DND-41 (cell line): ENCODE measurements around the gene UFD1.

ENCODE experiments used
- ATAC-seq: fragments of 200-7000 bp; cut with Tn5 transposase; 3 replicates; pipeline ENCODE4 v1.9.1; 2021; ENCODE audit warnings: low read depth; ENCODE audit not compliant: insufficient read depth
- DNase-seq: peaks from one replicate; pipeline ENCODE4 v3.0.0-alpha.2; 2020
- H2AFZ ChIP-seq: 2 replicates; pipeline ENCODE4 v1.6.0; 2012; ENCODE audit warnings: low read depth, low read length
- H3K27ac ChIP-seq: 2 replicates; pipeline ENCODE4 v1.5.1; 2012; ENCODE audit warnings: low read length, inconsistent platforms
- H3K27me3 ChIP-seq: fragments of 200-600 bp; sonication (generic); 2 replicates; pipeline ENCODE4 v1.6.0; 2012; ENCODE audit warnings: low read length, mild to moderate bottlenecking, inconsistent platforms; ENCODE audit not compliant: insufficient read depth, poor library complexity
- H3K36me3 ChIP-seq: 2 replicates; pipeline ENCODE4 v1.5.1; 2012; ENCODE audit warnings: low read length, inconsistent platforms; ENCODE audit not compliant: insufficient read depth
- H3K4me1 ChIP-seq: 2 replicates; pipeline ENCODE4 v1.5.1; 2012; ENCODE audit warnings: mild to moderate bottlenecking, low read length; ENCODE audit not compliant: insufficient read depth
- H3K4me2 ChIP-seq: 2 replicates; pipeline ENCODE4 v1.6.0; 2012; ENCODE audit warnings: mild to moderate bottlenecking, moderate library complexity, low read length, inconsistent platforms; ENCODE audit not compliant: insufficient read depth
- H3K4me3 ChIP-seq, 2 experiments: fragments of 200-600 bp in 1 of 2; shearing (Covaris generic) in 1 of 2; 2 replicates each; pipeline ENCODE4 v1.5.1; 2012 to 2016; ENCODE audit warnings: inconsistent platforms in 2 of 2, low read length in 2 of 2, mild to moderate bottlenecking in 2 of 2, low read depth in 1 of 2, moderate library complexity in 1 of 2
- H3K79me2 ChIP-seq: 2 replicates; pipeline ENCODE4 v1.6.0; 2012; ENCODE audit warnings: low read length, inconsistent platforms; ENCODE audit not compliant: insufficient read depth
- H3K9ac ChIP-seq: 2 replicates; pipeline ENCODE4 v1.6.0; 2012; ENCODE audit warnings: low read depth, mild to moderate bottlenecking, inconsistent platforms, low read length, moderate library complexity
- H3K9me3 ChIP-seq: 2 replicates; pipeline ENCODE4 v1.5.1; 2012; ENCODE audit warnings: low read length, moderate library complexity, mild to moderate bottlenecking, inconsistent platforms; ENCODE audit not compliant: insufficient read depth, severe bottlenecking
- H4K20me1 ChIP-seq: 2 replicates; pipeline ENCODE4 v1.6.0; 2012; ENCODE audit warnings: low read length; ENCODE audit not compliant: insufficient read depth
- CTCF ChIP-seq: IDR thresholded peaks from 2 replicates; pipeline ENCODE4 v1.5.1; 2012; ENCODE audit warnings: borderline replicate concordance, low read length, moderate library complexity, mild to moderate bottlenecking; ENCODE audit not compliant: poor library complexity, severe bottlenecking; ENCODE audit errors: extremely low read depth
- EZH2 ChIP-seq: IDR thresholded peaks from 3 replicates; pipeline ENCODE4 v1.6.1; 2012; ENCODE audit warnings: borderline replicate concordance, low read depth, mild to moderate bottlenecking, moderate library complexity, low read length, inconsistent platforms; ENCODE audit not compliant: severe bottlenecking

Gene UFD1

DNA sequence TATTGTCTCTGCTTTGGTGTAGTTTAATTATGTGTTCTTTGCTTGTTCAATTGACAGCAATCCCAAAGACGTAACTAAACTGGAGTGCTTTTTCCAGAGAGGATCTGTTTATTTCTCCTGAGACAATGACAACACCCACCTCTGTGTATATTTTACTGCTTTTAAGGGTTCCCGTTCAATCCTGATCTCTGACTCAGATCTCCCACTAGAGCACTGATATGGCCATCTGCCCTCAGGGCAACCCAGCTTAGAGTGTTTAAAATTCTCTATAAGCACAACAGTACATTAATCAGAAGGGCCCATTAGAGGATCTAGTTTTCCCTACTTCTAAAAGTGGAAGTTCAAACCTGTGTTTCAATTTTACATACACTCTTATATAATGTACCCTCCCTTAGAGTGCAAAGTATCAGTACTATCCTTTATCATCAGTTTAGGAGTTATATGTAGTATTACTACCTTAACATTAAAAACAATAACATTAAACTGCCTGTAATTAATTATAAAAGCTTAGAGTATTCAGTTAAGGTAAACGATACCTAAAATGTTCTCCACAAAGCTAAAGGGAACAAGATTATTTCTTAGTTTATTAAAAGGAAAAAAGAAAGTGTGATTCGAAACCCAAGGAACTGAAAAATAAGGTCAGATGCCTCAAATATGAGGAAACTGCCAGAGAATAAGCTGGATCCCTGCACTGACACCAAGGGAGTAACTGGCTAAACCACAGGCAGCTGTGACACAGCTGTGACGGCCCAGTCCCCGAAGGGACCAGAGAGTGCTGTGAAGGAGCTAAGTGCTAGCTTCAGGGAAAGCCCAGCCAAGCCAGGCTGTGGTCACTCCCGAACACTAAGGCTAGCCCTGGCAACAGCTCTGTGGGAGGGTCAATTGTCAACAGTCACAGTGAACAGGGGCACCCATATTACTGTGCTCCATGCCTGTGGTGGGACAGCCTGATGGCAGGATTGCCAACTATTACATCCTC is 15.2 kb downstream of the UFD1 start:
- no peaks in the 10 kb centered on the region; the same call in 1 of the 2 replicates for H3K79me2 ChIP-seq
- H4K20me1 ChIP-seq, result peaks cover 11% of the 10 kb centered on the region
- no peak overlapping the region for H3K9ac ChIP-seq
- no peaks in the 10 kb centered on the region for H3K4me1 ChIP-seq
- H3K4me2 ChIP-seq, result no peak overlapping the region
- no peaks in the 10 kb centered on the region for H3K27me3 ChIP-seq
- no peak for TF ChIP-seq CTCF
- TF ChIP-seq EZH2, result no peak
- H3K9me3 ChIP-seq, result no peaks in the 10 kb centered on the region
- H3K27ac ChIP-seq, result no peak overlapping the region
- no peak overlapping the region for H3K4me3 ChIP-seq
- DNase-seq, result no peak
- no peak overlapping the region for H2AFZ ChIP-seq
- peaks cover 82% of the 10 kb centered on the region for H3K36me3 ChIP-seq
- ATAC-seq, result no peak

- Histone ChIP-seq H3K4me3 (no peak overlapping the region), H3K79me2 (no peaks in the 10 kb centered on the region), H3K9me3 (no peaks in the 10 kb centered on the region), H3K27me3 (no peaks in the 10 kb centered on the region), H3K27ac (no peak overlapping the region), H3K4me1 (no peaks in the 10 kb centered on the region), H3K9ac (no peak overlapping the region), H4K20me1 (peaks cover 6% of the 10 kb centered on the region), H3K36me3 (peaks cover 79% of the 10 kb centered on the region), H2AFZ (no peak overlapping the region), H3K4me2 (no peak overlapping the region)
- TF ChIP-seq EZH2, result no peak
- TF ChIP-seq CTCF, result no peak
- ATAC-seq (no peak), DNase-seq (no peak)
Observed at GRCh38 chr22:19463008-19463407, 16.0 kb downstream of the UFD1 start.

- no peak for ATAC-seq
Observed at GRCh38 chr22:19461506-19461905, 17.5 kb downstream of the UFD1 start.

More at GRCh38 chr22:19461506-19461905, 17.5 kb downstream of the UFD1 start:
- Histone ChIP-seq H3K27me3 (no peaks in the 10 kb centered on the region), H3K4me2 (no peak overlapping the region), H3K79me2 (no peaks in the 10 kb centered on the region), H3K4me3 (no peak overlapping the region), H3K4me1 (no peaks in the 10 kb centered on the region), H3K9ac (no peak overlapping the region), H3K9me3 (no peaks in the 10 kb centered on the region), H3K36me3 (peaks cover 78% of the 10 kb centered on the region), H4K20me1 (0 out of 2 replicates have a peak, but pooled peaks cover 3% of the 10 kb centered on the region), H2AFZ (no peak overlapping the region), H3K27ac (no peak overlapping the region)
- no peak for TF ChIP-seq EZH2
- no peak for TF ChIP-seq CTCF
- DNase-seq, result no peak
